HG03280 (cell line): ENCODE data around the gene GRIPAP1.

Source experiments
- ATAC-seq: cut with Tn5 transposase; IDR thresholded peaks from one replicate; pipeline ENCODE4 v1.9.1; 2021; ENCODE audit warnings: mild to moderate bottlenecking, moderate library complexity; ENCODE audit not compliant: unreplicated experiment

GRIPAP1 gene

GRCh38 chrX:48927736-48928382 is 74.2 kb downstream of the GRIPAP1 start:
- no peak for ATAC-seq

GRCh38 chrX:48927123-48927522 is 74.9 kb downstream of the GRIPAP1 start:
- no peak for ATAC-seq

- ATAC-seq: no peak
Observed at GRCh38 chrX:48924270-48924669, 77.8 kb downstream of the GRIPAP1 start.

- ATAC-seq: no peak
Observed at GRCh38 chrX:48923771-48924170, 78.3 kb downstream of the GRIPAP1 start.
